Measurements from ENCODE around the gene ATP4A. TPM values are rescaled to one million over a fixed set of nuclear protein-coding genes. Genes with fewer than 3 reads are reported as not detected.

The ATP4A gene
- total and polyA plus RNA-seq, 9 of the 15 experiments (the other 6 are each of a cell fraction or from before 2014, with no cell fraction given), result 0.15 TPM; not detected in 8

GRCh38 chr19:35531291-35531690 lies 32.2 kb downstream of the ATP4A start:
- in situ Hi-C loops (cut with MboI) (no loop called here), intact Hi-C loops (cut with micrococcal nuclease) (no loop called here)
- Histone ChIP-seq H3K4me2 (ENCODE audit: insufficient read depth, low read length) (no peak overlapping the region), H3K9me1 (ENCODE audit: control insufficient read depth, insufficient read depth, low read length) (no peaks in the 10 kb centered on the region), H3K27ac (ENCODE audit: extremely low read depth, low read depth, low read length) (no peak overlapping the region), H2AFZ (ENCODE audit: low read depth, low read length) (no peak overlapping the region), H3K4me3 (no peak overlapping the region), H3K9me3 (replicated peaks; ENCODE audit: control insufficient read depth, insufficient read depth, low read depth, low read length) (no peaks in the 10 kb centered on the region), H3K36me3 (ENCODE audit: control insufficient read depth, insufficient read depth, low read length) (no peaks in the 10 kb centered on the region), H3K9ac (ENCODE audit: insufficient read depth in 1 of 2, low read depth in 2 of 2, low read length in 2 of 2) (no peak overlapping the region), H4K20me1 (replicated peaks; ENCODE audit: control insufficient read depth, insufficient read depth, low read length) (peaks cover 11% of the 10 kb centered on the region), H3K4me1 (replicated peaks in 1 of 2; ENCODE audit: control insufficient read depth in 2 of 2, insufficient read depth in 2 of 2, low read length in 2 of 2) (peaks cover 3 to 15% of the 10 kb centered on the region in 2 experiments; a peak in 3 of 5 replicates), H3K79me2 (ENCODE audit: control insufficient read depth, insufficient read depth, low read length) (no peaks in the 10 kb centered on the region), H3K27me3 (ENCODE audit: control insufficient read depth in 2 of 2, insufficient read depth in 2 of 2, low read length in 2 of 2) (peaks cover 43 to 87% of the 10 kb centered on the region in 2 experiments)
- BruUV-seq (replicated peaks), result no TSS peak
- DNase-seq (ENCODE audit: extremely low read depth in 1 of 4, low spot score in 3 of 4) (no peak), FAIRE-seq (no peak), ATAC-seq (no peak)
- TF ChIP-seq SNRNP70 (optimal IDR thresholded peaks at IDR 0.05; ENCODE audit: low read depth, low read length) (no peak), ZNF253 (CRISPR knock-in tag; conservative IDR thresholded peaks at IDR 0.05) (no peak), PYGO2 (tag; IDR thresholded peaks at IDR 0.05) (no peak), HNRNPH1 (optimal IDR thresholded peaks at IDR 0.05; ENCODE audit: low read depth, low read length) (no peak), RB1 (IDR thresholded peaks at IDR 0.05; ENCODE audit: low read depth) (no peak), ZNF445 (CRISPR knock-in tag; IDR thresholded peaks at IDR 0.05; ENCODE audit: low read depth) (no peak), YBX1 (IDR thresholded peaks at IDR 0.05) (no peak), MAX (CRISPR knock-in tag; IDR thresholded peaks at IDR 0.05) (no peak), BRF2 (IDR thresholded peaks at IDR 0.05; ENCODE audit: borderline replicate concordance, insufficient read depth, insufficient read length) (no peak), WHSC1 (IDR thresholded peaks at IDR 0.05; ENCODE audit: low read length) (no peak), ZNF263 (CRISPR knock-in tag; IDR thresholded peaks at IDR 0.05; ENCODE audit: borderline replicate concordance) (no peak), TBL1XR1 (IDR thresholded peaks at IDR 0.05; ENCODE audit: low read length in 2 of 2) (no peak), FUS (optimal IDR thresholded peaks at IDR 0.05; ENCODE audit: low read depth, low read length) (no peak), ARID3B (CRISPR knock-in tag; IDR thresholded peaks at IDR 0.05; ENCODE audit: borderline replicate concordance) (no peak)
- TF ChIP-seq, protein P1, sequence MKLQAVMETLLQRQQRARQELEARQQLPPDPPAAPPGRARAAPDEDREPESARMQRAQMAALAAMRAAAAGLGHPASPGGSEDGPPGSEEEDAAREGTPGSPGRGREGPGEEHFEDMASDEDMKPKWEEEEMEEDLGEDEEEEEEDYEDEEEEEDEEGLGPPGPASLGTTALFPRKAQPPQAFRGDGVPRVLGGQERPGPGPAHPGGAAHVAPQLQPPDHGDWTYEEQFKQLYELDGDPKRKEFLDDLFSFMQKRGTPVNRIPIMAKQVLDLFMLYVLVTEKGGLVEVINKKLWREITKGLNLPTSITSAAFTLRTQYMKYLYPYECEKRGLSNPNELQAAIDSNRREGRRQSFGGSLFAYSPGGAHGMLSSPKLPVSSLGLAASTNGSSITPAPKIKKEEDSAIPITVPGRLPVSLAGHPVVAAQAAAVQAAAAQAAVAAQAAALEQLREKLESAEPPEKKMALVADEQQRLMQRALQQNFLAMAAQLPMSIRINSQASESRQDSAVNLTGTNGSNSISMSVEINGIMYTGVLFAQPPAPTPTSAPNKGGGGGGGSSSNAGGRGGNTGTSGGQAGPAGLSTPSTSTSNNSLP (IDR thresholded peaks at IDR 0.05; ENCODE audit: borderline replicate concordance, low read depth, low read length), result no peak
- 2% methylated on average over 6 of the region's 6 CpGs for WGBS (ENCODE audit: insufficient coverage, low coverage, missing lambda C conversion rate)
- ChIA-PET CTCF (ENCODE audit: low intra/inter-chr PET ratio) (no interaction called here), POLR2A (no interaction called here)

Data from K562 (cell line).